ENCODE data around the gene GTF2A2.
"Not testable (repeated sequence)": the region's sequence is repeated elsewhere in the genome, so short reads cannot be mapped to it uniquely, and the experiment has no call there.

The GTF2A2 gene

GRCh38 chr15:59659366-59659765 lies 2.1 kb upstream of the GTF2A2 start:
- TF ChIP-seq CTCF (IDR thresholded peaks at IDR 0.05; ENCODE audit: insufficient read depth, low read length, poor library complexity, severe bottlenecking): no peak

GRCh38 chr15:59657635-59658125 lies 365 bp upstream of the GTF2A2 start:
- no peaks in the 10 kb centered on the region for H3K27me3 ChIP-seq (replicated peaks; ENCODE audit: control insufficient read depth, insufficient read depth, low read length)
- H3K4me3 ChIP-seq (replicated peaks; ENCODE audit: low read depth, low read length): peak overlapping the region; percentile 85
- no peak for TF ChIP-seq CTCF (IDR thresholded peaks at IDR 0.05; ENCODE audit: insufficient read depth, low read length, poor library complexity, severe bottlenecking)
- DNase-seq (ENCODE audit: extremely low read depth, insufficient read length): no peak
- H3K36me3 ChIP-seq (ENCODE audit: control insufficient read depth, insufficient read depth, low read length): peaks cover 9% of the 10 kb centered on the region

More at GRCh38 chr15:59659366-59659765, 2.1 kb upstream of the GTF2A2 start:
- Histone ChIP-seq H3K4me3 (replicated peaks; ENCODE audit: low read depth, low read length) (no peak overlapping the region), H3K36me3 (ENCODE audit: control insufficient read depth, insufficient read depth, low read length) (peaks cover 6% of the 10 kb centered on the region), H3K27me3 (replicated peaks; ENCODE audit: control insufficient read depth, insufficient read depth, low read length) (no peaks in the 10 kb centered on the region)
- no peak for DNase-seq (ENCODE audit: extremely low read depth, insufficient read length)

GRCh38 chr15:59654046-59654445 lies 3.3 kb downstream of the GTF2A2 start:
- DNase-seq (ENCODE audit: extremely low read depth, insufficient read length): no peak
- Histone ChIP-seq H3K4me3 (replicated peaks; ENCODE audit: low read depth, low read length) (no peak overlapping the region), H3K27me3 (replicated peaks; ENCODE audit: control insufficient read depth, insufficient read depth, low read length) (no peaks in the 10 kb centered on the region), H3K36me3 (ENCODE audit: control insufficient read depth, insufficient read depth, low read length) (peaks cover 10% of the 10 kb centered on the region)
- no peak for TF ChIP-seq CTCF (IDR thresholded peaks at IDR 0.05; ENCODE audit: insufficient read depth, low read length, poor library complexity, severe bottlenecking)

GRCh38 chr15:59649603-59650002 lies 7.7 kb downstream of the GTF2A2 start:
- H3K36me3 ChIP-seq (ENCODE audit: control insufficient read depth, insufficient read depth, low read length): peaks cover 12% of the 10 kb centered on the region
- H3K4me3 ChIP-seq (replicated peaks; ENCODE audit: low read depth, low read length): no peak overlapping the region
- no peaks in the 10 kb centered on the region for H3K27me3 ChIP-seq (replicated peaks; ENCODE audit: control insufficient read depth, insufficient read depth, low read length)
- TF ChIP-seq CTCF (IDR thresholded peaks at IDR 0.05; ENCODE audit: insufficient read depth, low read length, poor library complexity, severe bottlenecking): no peak
- DNase-seq (ENCODE audit: extremely low read depth, insufficient read length): no peak

- no peaks in the 10 kb centered on the region for H3K27me3 ChIP-seq (replicated peaks; ENCODE audit: control insufficient read depth, insufficient read depth, low read length)
- no peak for DNase-seq (ENCODE audit: extremely low read depth, insufficient read length)
- no peak for TF ChIP-seq CTCF (IDR thresholded peaks at IDR 0.05; ENCODE audit: insufficient read depth, low read length, poor library complexity, severe bottlenecking)
- peaks cover 9% of the 10 kb centered on the region for H3K36me3 ChIP-seq (ENCODE audit: control insufficient read depth, insufficient read depth, low read length)
- no peak overlapping the region for H3K4me3 ChIP-seq (replicated peaks; ENCODE audit: low read depth, low read length)
Observed at GRCh38 chr15:59647085-59647484, 10.2 kb downstream of the GTF2A2 start.

GRCh38 chr15:59646277-59646676 lies 11.0 kb downstream of the GTF2A2 start:
- H3K4me3 ChIP-seq (replicated peaks; ENCODE audit: low read depth, low read length): no peak overlapping the region
- H3K27me3 ChIP-seq (replicated peaks; ENCODE audit: control insufficient read depth, insufficient read depth, low read length): no peaks in the 10 kb centered on the region
- no peak for DNase-seq (ENCODE audit: extremely low read depth, insufficient read length)
- H3K36me3 ChIP-seq (ENCODE audit: control insufficient read depth, insufficient read depth, low read length): peaks cover 4% of the 10 kb centered on the region
- no peak for TF ChIP-seq CTCF (IDR thresholded peaks at IDR 0.05; ENCODE audit: insufficient read depth, low read length, poor library complexity, severe bottlenecking)

GRCh38 chr15:59645812-59646211 lies 11.5 kb downstream of the GTF2A2 start:
- DNase-seq (ENCODE audit: extremely low read depth, insufficient read length); H3K27me3 ChIP-seq (replicated peaks; ENCODE audit: control insufficient read depth, insufficient read depth, low read length); H3K4me3 ChIP-seq (replicated peaks; ENCODE audit: low read depth, low read length); H3K36me3 ChIP-seq (ENCODE audit: control insufficient read depth, insufficient read depth, low read length): not testable (repeated sequence)

Measured in GM06990 (cell line).